Progenitor cell of endocrine pancreas (in vitro differentiated cells): Measurements from ENCODE around the gene JAML. TPM values are rescaled to one million over a fixed set of nuclear protein-coding genes. Genes with fewer than 3 reads are reported as not detected.

Experiments used
- DNase-seq: peaks from one replicate; pipeline ENCODE4 v3.0.0; 2021; ENCODE audit warnings: low spot score; ENCODE audit not compliant: unreplicated experiment
- H3K27ac Mint-ChIP-seq: 2 replicates; pipeline ENCODE4 v1.8.0; 2021; ENCODE audit warnings: mild to moderate bottlenecking, moderate library complexity, mixed read lengths
- H3K27me3 Mint-ChIP-seq: 2 replicates; pipeline ENCODE4 v1.8.0; 2021; ENCODE audit warnings: mixed read lengths
- H3K36me3 Mint-ChIP-seq: 2 replicates; pipeline ENCODE4 v1.8.0; 2022; ENCODE audit warnings: mixed read lengths; ENCODE audit not compliant: insufficient read depth
- H3K4me1 Mint-ChIP-seq: 2 replicates; pipeline ENCODE4 v1.8.0; 2021; ENCODE audit warnings: low read depth, mixed read lengths
- H3K4me3 Mint-ChIP-seq: 2 replicates; pipeline ENCODE4 v1.8.0; 2021; ENCODE audit warnings: low read depth, mild to moderate bottlenecking, moderate library complexity, mixed read lengths
- H3K9me3 Mint-ChIP-seq: 2 replicates; pipeline ENCODE4 v1.8.0; 2021; ENCODE audit warnings: low read depth, mixed read lengths
- CTCF ChIP-seq: fragments of 200-600 bp; sonication (generic); IDR thresholded peaks from one replicate; pipeline ENCODE4 v1.5.0; 2021; ENCODE audit warnings: antibody characterized with exemption, mild to moderate bottlenecking; ENCODE audit not compliant: unreplicated experiment
- total RNA-seq: library from RNA; stranded (reverse); gene quantifications from 2 replicates; pipeline ENCODE4 v1.2.1, GENCODE V29; 2021

Gene JAML
- total RNA-seq, 1 donor from 2014 or later, result 0.22 TPM

DNA sequence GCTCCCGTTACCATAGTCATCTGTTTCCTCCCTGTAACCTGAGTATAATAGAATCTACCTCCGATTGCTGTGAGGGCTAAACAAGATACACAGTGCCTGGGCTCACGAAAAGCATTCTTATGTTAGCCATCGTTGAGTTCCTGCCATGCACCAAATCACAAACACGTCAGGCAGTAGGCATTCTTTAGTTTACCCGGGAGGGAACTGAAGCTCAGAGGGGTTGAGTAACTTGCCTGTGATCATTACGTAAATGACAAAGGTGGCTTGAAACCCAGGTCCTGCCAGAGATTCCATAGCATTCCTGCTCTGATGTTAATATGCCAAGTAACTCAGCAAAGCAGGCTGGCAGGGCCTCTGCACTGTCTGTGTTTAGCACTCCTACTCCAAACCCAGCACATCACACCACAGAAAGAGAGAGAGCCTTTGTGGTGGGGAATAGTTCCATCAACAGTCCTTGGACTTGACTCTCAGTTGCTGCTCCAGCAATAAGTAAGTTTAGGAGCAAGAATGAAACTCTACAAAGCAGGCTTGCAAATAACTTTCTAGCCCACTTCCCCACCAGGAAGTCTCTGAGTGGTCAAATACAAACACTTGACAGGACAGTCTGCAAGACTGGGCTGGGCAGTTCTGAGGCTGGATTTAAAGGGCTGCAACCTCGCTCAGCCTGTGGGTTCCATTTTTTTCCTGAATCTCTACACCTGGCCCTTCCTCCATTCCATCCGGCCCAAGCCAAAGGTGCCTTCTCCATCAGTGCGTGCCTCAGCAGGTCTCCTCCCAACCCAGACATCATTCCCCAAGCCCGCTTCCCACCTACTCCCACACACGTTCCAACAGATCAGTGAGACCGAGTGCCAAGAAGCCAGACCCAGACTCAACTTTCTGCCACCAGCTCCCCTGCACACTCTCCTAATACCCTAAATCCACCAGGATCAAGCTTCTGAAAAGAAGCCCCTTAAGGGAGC lies 49.5 kb downstream of the JAML start:
- Mint-ChIP-seq H3K36me3 (no peaks in the 10 kb centered on the region), H3K9me3 (no peaks in the 10 kb centered on the region), H3K27me3 (peaks cover 71% of the 10 kb centered on the region), H3K4me1 (peaks cover 6% of the 10 kb centered on the region), H3K27ac (no peak overlapping the region), H3K4me3 (no peak overlapping the region)
- DNase-seq, result no peak
- no peak for TF ChIP-seq CTCF

DNA sequence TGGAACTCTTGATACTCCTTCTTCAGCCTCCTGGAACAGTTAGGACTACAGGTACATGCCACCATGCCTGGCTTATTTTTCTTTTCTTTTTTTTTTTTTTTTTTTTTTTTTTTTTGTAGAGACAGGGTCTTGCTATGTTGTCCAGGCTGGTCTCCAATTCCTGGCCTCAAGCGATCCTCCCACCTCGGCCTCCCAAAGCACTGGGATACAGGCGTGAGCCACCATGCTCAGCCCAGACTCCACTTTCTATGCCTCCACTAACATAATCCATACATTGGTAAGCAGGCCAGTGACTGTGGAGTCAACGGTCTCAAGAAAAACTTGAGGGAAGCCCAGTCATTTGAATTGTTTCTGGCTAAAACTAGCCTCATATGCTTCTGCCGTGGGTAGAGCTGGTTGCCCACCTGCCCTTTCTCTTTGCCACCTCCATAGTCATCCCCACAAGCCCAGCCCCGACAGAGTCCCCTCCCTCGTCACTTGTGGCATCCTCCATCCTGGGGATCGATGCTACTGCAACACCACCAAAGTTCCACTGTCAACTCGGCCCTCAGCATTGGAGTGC lies 50.7 kb downstream of the JAML start:
- no peaks in the 10 kb centered on the region for H3K9me3 Mint-ChIP-seq
- peaks cover 77% of the 10 kb centered on the region for H3K27me3 Mint-ChIP-seq
- H3K4me1 Mint-ChIP-seq, result peaks cover 6% of the 10 kb centered on the region
- no peak for DNase-seq
- H3K4me3 Mint-ChIP-seq, result no peak overlapping the region
- no peaks in the 10 kb centered on the region for H3K36me3 Mint-ChIP-seq
- no peak overlapping the region for H3K27ac Mint-ChIP-seq
- TF ChIP-seq CTCF, result no peak

- peaks cover 94% of the 10 kb centered on the region for H3K27me3 Mint-ChIP-seq
- peaks cover 6% of the 10 kb centered on the region for H3K4me1 Mint-ChIP-seq
- H3K36me3 Mint-ChIP-seq, result no peaks in the 10 kb centered on the region
- DNase-seq, result no peak
- H3K9me3 Mint-ChIP-seq, result no peaks in the 10 kb centered on the region
- no peak overlapping the region for H3K27ac Mint-ChIP-seq
- no peak for TF ChIP-seq CTCF
- no peak overlapping the region for H3K4me3 Mint-ChIP-seq
Observed at GRCh38 chr11:118172356-118172755, 52.5 kb downstream of the JAML start.

DNA sequence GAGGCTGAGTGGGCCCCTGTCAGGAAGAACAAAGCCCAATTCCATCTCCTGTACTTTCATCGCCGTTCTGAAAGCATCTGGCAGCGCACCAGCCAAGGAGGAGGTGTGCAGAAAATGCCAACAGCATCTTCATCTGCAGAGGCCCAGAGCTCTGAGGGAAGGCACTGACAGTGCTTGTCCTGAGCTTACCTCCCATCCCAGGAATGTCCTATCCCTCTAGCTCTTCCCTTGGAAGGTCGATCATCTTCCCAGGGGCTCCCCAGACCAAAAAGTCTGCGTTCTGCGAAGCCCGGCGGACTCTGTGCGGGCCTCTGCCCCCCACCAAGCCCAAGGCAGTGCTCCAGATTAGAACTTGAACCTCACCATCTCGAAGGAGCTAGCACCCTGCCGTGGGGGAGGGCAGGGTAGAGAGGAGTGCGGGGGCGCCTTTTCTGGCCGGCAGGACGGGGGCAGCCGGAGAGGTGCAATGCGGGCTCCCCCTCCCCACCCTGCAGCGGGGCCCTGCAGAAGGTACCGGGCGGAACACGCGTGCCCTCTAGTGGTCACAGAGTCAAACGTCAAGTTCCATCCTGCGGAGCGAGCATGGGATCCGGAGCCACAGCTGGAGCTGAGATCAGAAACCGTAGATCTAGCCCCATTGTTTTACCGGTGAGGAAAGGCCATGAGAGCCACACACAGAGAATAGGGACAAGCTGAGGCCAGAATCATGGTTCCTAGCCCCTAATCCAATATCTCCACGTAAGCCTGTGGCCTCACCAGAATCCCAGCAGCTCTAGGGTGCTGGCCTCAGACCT lies 53.3 kb downstream of the JAML start:
- no peak overlapping the region for H3K27ac Mint-ChIP-seq
- TF ChIP-seq CTCF, result peak; percentile 94
- peak; percentile 60 for DNase-seq
- H3K4me1 Mint-ChIP-seq, result peaks cover 6% of the 10 kb centered on the region
- H3K9me3 Mint-ChIP-seq, result no peaks in the 10 kb centered on the region
- H3K4me3 Mint-ChIP-seq, result no peak overlapping the region
- H3K36me3 Mint-ChIP-seq, result no peaks in the 10 kb centered on the region
- peaks cover 93% of the 10 kb centered on the region for H3K27me3 Mint-ChIP-seq

GRCh38 chr11:118170882-118171268 lies 53.9 kb downstream of the JAML start:
- no peak overlapping the region for H3K4me3 Mint-ChIP-seq

More at GRCh38 chr11:118170882-118171268, 53.9 kb downstream of the JAML start:
- Mint-ChIP-seq H3K36me3 (no peaks in the 10 kb centered on the region), H3K27me3 (peaks cover 87% of the 10 kb centered on the region), H3K4me1 (peaks cover 3% of the 10 kb centered on the region), H3K9me3 (no peaks in the 10 kb centered on the region), H3K27ac (no peak overlapping the region)
- no peak for DNase-seq
- TF ChIP-seq CTCF, result no peak
